GM23338 (cell line): Measurements from ENCODE around the gene EMSY. TPM values are rescaled to one million over a fixed set of nuclear protein-coding genes. Genes with fewer than 3 reads are reported as not detected.

Experiments
- ATAC-seq: fragments of 200-7000 bp; cut with Tn5 transposase; 3 replicates; pipeline ENCODE4 v1.9.1; 2020
- DNase-seq: peaks from one replicate; pipeline ENCODE4 v3.0.0-alpha.2; 2015; ENCODE audit warnings: low spot score
- H2AFZ ChIP-seq: fragments of 200-600 bp; sonication (generic); 2 replicates; pipeline ENCODE4 v1.8.0; 2016; ENCODE audit warnings: antibody characterized with exemption, mild to moderate bottlenecking, moderate library complexity
- H3F3A ChIP-seq: fragments of 200-600 bp; sonication (generic); replicated peaks from 2 replicates; pipeline ENCODE4 v1.8.0; 2017; ENCODE audit warnings: antibody characterized with exemption, mixed run types, low read depth
- H3K27ac ChIP-seq: fragments of 200-600 bp; sonication (generic); 2 replicates; pipeline ENCODE4 v1.6.1; 2016; ENCODE audit warnings: low read depth
- H3K27me3 ChIP-seq: fragments of 200-600 bp; sonication (generic); 2 replicates; pipeline ENCODE4 v1.8.0; 2016; ENCODE audit warnings: mild to moderate bottlenecking, mixed run types, moderate library complexity; ENCODE audit not compliant: insufficient read depth
- H3K36me3 ChIP-seq: fragments of 200-600 bp; sonication (generic); 2 replicates; pipeline ENCODE4 v1.8.0; 2016; ENCODE audit warnings: mild to moderate bottlenecking; ENCODE audit not compliant: insufficient read depth
- H3K4me1 ChIP-seq: fragments of 200-600 bp; sonication (generic); 2 replicates; pipeline ENCODE4 v1.8.0; 2016; ENCODE audit warnings: mild to moderate bottlenecking, moderate library complexity; ENCODE audit not compliant: insufficient read depth
- H3K4me2 ChIP-seq: fragments of 200-600 bp; sonication (generic); 2 replicates; pipeline ENCODE4 v1.7.1; 2017; ENCODE audit warnings: mixed run types
- H3K4me3 ChIP-seq: fragments of 200-600 bp; sonication (generic); 2 replicates; pipeline ENCODE4 v1.6.1; 2016; ENCODE audit warnings: mixed run types
- H3K79me2 ChIP-seq: fragments of 200-600 bp; sonication (generic); replicated peaks from 2 replicates; pipeline ENCODE4 v1.8.0; 2017; ENCODE audit warnings: mild to moderate bottlenecking; ENCODE audit not compliant: insufficient read depth
- H3K9me2 ChIP-seq: fragments of 200-600 bp; sonication (generic); 2 replicates; pipeline ENCODE4 v1.8.0; 2017; ENCODE audit not compliant: insufficient read depth
- H4K20me1 ChIP-seq: fragments of 200-600 bp; sonication (generic); replicated peaks from 2 replicates; pipeline ENCODE4 v1.8.0; 2017; ENCODE audit warnings: mild to moderate bottlenecking; ENCODE audit not compliant: insufficient read depth
- H3K27ac Mint-ChIP-seq: 2 replicates; pipeline ENCODE4 v1.8.0; 2020; ENCODE audit warnings: inconsistent platforms, mild to moderate bottlenecking, moderate library complexity, mixed read lengths
- H3K27me3 Mint-ChIP-seq: 3 replicates; pipeline ENCODE4 v1.8.0; 2022; ENCODE audit warnings: low read depth, mild to moderate bottlenecking, moderate library complexity, mixed read lengths, inconsistent platforms; ENCODE audit not compliant: insufficient read depth, poor library complexity
- H3K36me3 Mint-ChIP-seq: 3 replicates; pipeline ENCODE4 v1.8.0; 2021; ENCODE audit warnings: low read depth, mild to moderate bottlenecking, inconsistent platforms, moderate library complexity, mixed read lengths
- H3K4me1 Mint-ChIP-seq: 3 replicates; pipeline ENCODE4 v1.8.0; 2020; ENCODE audit warnings: mild to moderate bottlenecking, inconsistent platforms, mixed read lengths
- H3K4me3 Mint-ChIP-seq: 3 replicates; pipeline ENCODE4 v1.8.0; 2021; ENCODE audit warnings: moderate library complexity, mild to moderate bottlenecking, inconsistent platforms, mixed read lengths
- H3K9me3 Mint-ChIP-seq: 3 replicates; pipeline ENCODE4 v1.8.0; 2020; ENCODE audit warnings: moderate library complexity, mild to moderate bottlenecking, inconsistent platforms, mixed read lengths
- CREB1 ChIP-seq: fragments of 250-450 bp; sonication (Bioruptor Pico); IDR thresholded peaks from 2 replicates; pipeline ENCODE4 v1.5.0; 2020; ENCODE audit warnings: low read depth, mild to moderate bottlenecking, moderate library complexity
- CTCF ChIP-seq, 2 experiments: fragments of 200-600 bp in 1 of 2; sonication (generic) in 1 of 2; conservative IDR thresholded peaks; 2 replicates each; pipeline versions ENCODE4 v1.5.1 to v1.6.1; 2016 to 2017; ENCODE audit warnings: antibody characterized with exemption in 2 of 2, low read depth in 2 of 2, mild to moderate bottlenecking in 2 of 2, moderate library complexity in 1 of 2
- ETS1 ChIP-seq: IDR thresholded peaks from 2 replicates; pipeline ENCODE4 v1.6.1; 2016; ENCODE audit warnings: antibody characterized with exemption
- JUNB ChIP-seq: IDR thresholded peaks from one replicate; pipeline ENCODE4 v1.6.1; 2016; ENCODE audit warnings: antibody characterized with exemption; ENCODE audit not compliant: unreplicated experiment
- NANOG ChIP-seq: IDR thresholded peaks from 2 replicates; pipeline ENCODE4 v1.6.1; 2016; ENCODE audit warnings: antibody characterized with exemption, borderline replicate concordance
- POLR2AphosphoS5 ChIP-seq: IDR thresholded peaks from 2 replicates; pipeline ENCODE4 v1.6.1; 2016; ENCODE audit warnings: antibody characterized with exemption, low read depth
- REST ChIP-seq: IDR thresholded peaks from one replicate; pipeline ENCODE4 v1.6.1; 2018; ENCODE audit warnings: antibody characterized with exemption; ENCODE audit not compliant: unreplicated experiment
- STAT1 ChIP-seq: IDR thresholded peaks from one replicate; pipeline ENCODE4 v1.6.1; 2016; ENCODE audit warnings: antibody characterized with exemption; ENCODE audit not compliant: unreplicated experiment
- ZNF114 ChIP-seq: fragments of 250-450 bp; sonication (Bioruptor Pico); IDR thresholded peaks from 2 replicates; pipeline ENCODE4 v1.5.0; 2020; ENCODE audit warnings: mild to moderate bottlenecking, moderate library complexity
- ZNF331 ChIP-seq: fragments of 250-450 bp; sonication (Bioruptor Pico); IDR thresholded peaks from 2 replicates; pipeline ENCODE4 v1.5.0; 2020; ENCODE audit warnings: low read depth, mild to moderate bottlenecking, moderate library complexity
- ZNF462 ChIP-seq: fragments of 250-450 bp; sonication (Bioruptor Pico); IDR thresholded peaks from 2 replicates; pipeline ENCODE4 v1.5.0; 2020; ENCODE audit warnings: mild to moderate bottlenecking, moderate library complexity
- polyA plus RNA-seq: library from polyadenylated mRNA; unstranded; fragments of >200 nt; fragmentation: Nextera tagmentation; extraction: Ambion mirVana; gene quantifications from 2 replicates; pipeline ENCODE4 v1.2.1, GENCODE V29; 2016
- total RNA-seq: library from RNA; depleted of rRNA; stranded (reverse); fragments of >200 nt; shearing (Covaris generic); gene quantifications from 2 replicates; pipeline ENCODE4 v1.2.3, GENCODE V29; 2014

EMSY gene
- total and polyA plus RNA-seq, 2 experiments from 2014 or later, result 25.0 to 46.9 TPM

- no peaks in the 10 kb centered on the region for H3K27me3 ChIP-seq
- no peaks in the 10 kb centered on the region for H3K9me3 Mint-ChIP-seq
- no peak for TF ChIP-seq CTCF (conservative IDR thresholded peaks at IDR 0.05; ENCODE audit: low read depth in 2 of 2)
- TF ChIP-seq NANOG, result no peak
- TF ChIP-seq CREB1 (CRISPR knock-in tag), result no peak
- TF ChIP-seq REST, result no peak
- no peak for TF ChIP-seq ZNF114 (CRISPR knock-in tag)
- TF ChIP-seq ZNF331 (CRISPR knock-in tag), result no peak
- TF ChIP-seq STAT1, result no peak
- no peak for TF ChIP-seq JUNB
- TF ChIP-seq ZNF462, result no peak
- no peak for TF ChIP-seq POLR2AphosphoS5
- no peak for TF ChIP-seq ETS1
- peaks cover 4% of the 10 kb centered on the region for H3K27me3 Mint-ChIP-seq
- ATAC-seq, result no peak
- DNase-seq, result no peak
- no peak overlapping the region for H3K27ac ChIP-seq
- no peaks in the 10 kb centered on the region for H3K36me3 ChIP-seq
- H3K79me2 ChIP-seq, result no peaks in the 10 kb centered on the region
- no peaks in the 10 kb centered on the region for H4K20me1 ChIP-seq
- H3F3A ChIP-seq, result no peaks in the 10 kb centered on the region
- H3K4me3 Mint-ChIP-seq, result no peak overlapping the region
- no peaks in the 10 kb centered on the region for H3K9me2 ChIP-seq
- H3K27ac Mint-ChIP-seq, result no peak overlapping the region
- H2AFZ ChIP-seq, result no peak overlapping the region
- H3K4me3 ChIP-seq, result no peak overlapping the region
- H3K4me1 ChIP-seq, result no peaks in the 10 kb centered on the region
- H3K4me1 Mint-ChIP-seq, result no peaks in the 10 kb centered on the region
- no peak overlapping the region for H3K4me2 ChIP-seq
- no peaks in the 10 kb centered on the region; the same call in 1 of the 3 replicates for H3K36me3 Mint-ChIP-seq
Measured at GRCh38 chr11:76597533-76598425, 153.0 kb downstream of the EMSY start.
